ENCODE data around the gene MYLK3. TPM values are rescaled to one million over a fixed set of nuclear protein-coding genes. Genes with fewer than 3 reads are reported as not detected.
"Not testable (repeated sequence)": the region's sequence is repeated elsewhere in the genome, so short reads cannot be mapped to it uniquely, and the experiment has no call there.

Gene MYLK3
- polyA plus RNA-seq, 5 donors: 0.40 to 0.99 (median 0.46) TPM

DNA sequence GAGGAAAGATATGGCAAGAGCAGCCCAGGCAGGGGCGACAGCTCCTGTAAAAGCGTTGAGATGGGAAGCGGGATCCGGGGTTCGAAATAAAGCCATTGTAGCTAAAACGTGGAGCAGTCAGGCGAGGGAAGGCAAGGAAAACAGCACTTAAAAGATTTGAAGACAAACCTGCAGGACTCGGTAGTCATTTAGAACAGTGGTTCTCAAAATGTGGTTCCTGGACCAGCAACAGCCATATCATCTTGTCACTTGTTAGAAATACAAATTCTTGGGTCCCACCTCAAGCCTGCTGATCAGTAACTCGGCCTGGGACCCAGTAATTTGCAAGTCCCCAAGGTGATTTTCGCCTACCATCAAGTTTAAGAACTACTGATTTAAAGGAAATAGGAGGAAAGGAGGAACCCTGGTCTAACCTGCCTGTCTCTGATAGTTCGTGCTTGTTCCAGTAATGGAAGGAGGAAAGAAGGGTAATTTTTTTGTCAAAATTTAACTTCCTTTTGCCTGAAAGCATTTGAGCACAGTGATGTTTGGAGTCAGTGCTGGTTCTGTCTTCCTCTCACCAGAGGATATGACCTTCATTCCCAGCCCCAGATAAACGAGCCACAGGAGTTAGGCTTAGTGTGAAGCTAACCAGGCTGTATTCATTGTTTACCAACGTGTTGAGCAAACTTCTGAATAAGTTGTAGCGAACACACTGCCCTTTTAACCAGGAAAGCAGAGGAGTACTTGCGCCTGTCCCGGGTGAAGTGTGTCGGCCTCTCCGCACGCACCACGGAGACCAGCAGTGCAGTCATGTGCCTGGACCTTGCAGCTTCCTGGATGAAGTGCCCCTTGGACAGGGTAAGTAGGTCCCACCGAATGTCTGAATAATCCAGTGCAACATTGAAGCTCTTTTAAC lies 57.6 kb downstream of the MYLK3 start:
- DNase-seq: no peak

DNA sequence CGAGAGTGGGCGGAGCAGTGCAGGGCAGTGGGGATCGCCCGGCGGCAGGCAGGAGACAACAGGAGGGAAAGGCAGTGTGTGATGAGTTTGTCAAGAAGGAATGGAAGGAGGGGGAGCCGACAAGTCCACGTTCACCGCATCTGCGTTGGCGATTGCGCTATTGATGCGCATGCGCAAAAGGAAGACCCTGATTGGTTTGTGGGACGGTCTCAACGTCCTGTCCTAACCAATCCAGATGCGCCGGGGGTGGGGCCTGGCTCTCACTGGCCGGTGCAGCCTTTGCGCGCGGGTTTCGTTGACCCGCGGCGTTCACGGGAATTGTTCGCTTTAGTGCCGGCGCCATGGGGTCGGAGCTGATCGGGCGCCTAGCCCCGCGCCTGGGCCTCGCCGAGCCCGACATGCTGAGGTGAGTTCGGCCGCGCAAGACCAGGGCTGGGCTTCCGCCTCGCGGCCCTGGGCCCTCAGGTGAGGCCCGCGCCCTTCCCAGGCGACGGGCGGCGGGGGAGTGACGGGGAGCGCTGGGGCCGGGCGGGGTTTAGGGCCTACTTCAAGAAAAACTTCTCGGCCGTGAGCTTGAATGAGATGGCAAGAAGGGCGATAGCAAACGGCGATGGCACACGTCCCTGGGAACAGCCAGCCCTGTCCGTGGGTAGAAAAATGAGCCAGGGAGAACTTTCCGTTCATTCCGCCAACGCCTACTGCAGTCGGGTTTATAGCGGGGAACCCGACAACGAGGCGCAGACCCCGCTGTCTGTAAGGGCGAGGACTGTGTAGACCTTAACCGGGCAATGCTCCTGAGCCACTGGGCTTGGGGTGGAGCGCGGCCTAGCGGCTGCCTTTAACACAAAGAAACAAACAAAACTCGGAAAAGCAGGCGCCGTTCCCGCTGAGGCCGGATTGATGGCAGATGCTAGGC lies 58.5 kb downstream of the MYLK3 start, which contains the start of gene ORC6:
TSS of gene ORC6 (plus strand) at position 295 of the 916 bp plus-strand sequence. CDS start at position 342, 47 bp downstream.
- DNase-seq: peak; percentile 31 to 99

- DNase-seq: peak in 1 of 2 donors; percentile 99
Observed at GRCh38 chr16:46688654-46689364, 59.3 kb downstream of the MYLK3 start, which contains the start of gene VPS35. VPS35 (minus strand) TSS chr16:46689178; CDS start chr16:46689133, 45 bp downstream.

GRCh38 chr16:46688101-46688653 lies 60.0 kb downstream of the MYLK3 start:
- DNase-seq: peak; percentile 34 to 50

DNA sequence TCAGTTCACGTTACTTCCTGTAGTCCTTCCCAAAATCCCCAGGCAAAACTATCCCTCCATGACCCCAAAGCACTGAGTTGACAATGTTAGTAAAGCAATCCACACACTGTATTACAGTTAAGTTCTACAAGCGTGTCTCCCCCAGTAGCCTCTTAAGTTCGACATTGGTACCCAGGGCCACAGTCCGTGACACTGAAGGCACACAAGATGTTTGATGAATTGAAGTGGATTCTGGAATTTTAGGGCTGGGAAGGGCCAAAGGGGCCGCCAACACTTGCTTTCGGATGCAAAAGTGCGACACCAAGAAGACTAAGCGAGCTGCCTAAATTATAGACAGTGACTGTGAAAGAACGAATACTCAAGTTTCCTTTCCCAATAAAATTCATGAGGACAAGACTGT lies 60.7 kb downstream of the MYLK3 start:
- DNase-seq: no peak

GRCh38 chr16:46686815-46687473 lies 61.2 kb downstream of the MYLK3 start:
- DNase-seq: no peak

DNA sequence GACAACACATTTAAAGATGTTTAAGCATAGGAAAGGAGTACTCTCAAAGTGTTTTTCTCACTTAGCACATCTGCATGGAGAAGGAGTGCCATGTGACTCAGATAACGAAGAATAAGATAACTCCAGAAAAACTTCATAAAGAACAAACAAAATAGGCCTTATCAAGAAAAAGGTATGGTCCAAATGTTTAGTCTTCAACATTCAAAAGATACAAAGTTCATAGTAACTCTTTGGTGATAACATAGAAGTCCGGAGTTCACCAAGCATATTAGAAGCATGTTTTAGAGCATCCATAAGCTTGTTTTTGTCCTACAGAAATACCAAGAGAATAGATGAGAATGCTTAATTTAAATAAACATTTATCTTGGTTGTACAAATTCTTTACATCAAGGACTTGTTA lies 66.3 kb downstream of the MYLK3 start:
- not testable (repeated sequence) for DNase-seq

- DNase-seq: not testable (repeated sequence)
Observed at GRCh38 chr16:46677943-46678342, 70.2 kb downstream of the MYLK3 start.

DNA sequence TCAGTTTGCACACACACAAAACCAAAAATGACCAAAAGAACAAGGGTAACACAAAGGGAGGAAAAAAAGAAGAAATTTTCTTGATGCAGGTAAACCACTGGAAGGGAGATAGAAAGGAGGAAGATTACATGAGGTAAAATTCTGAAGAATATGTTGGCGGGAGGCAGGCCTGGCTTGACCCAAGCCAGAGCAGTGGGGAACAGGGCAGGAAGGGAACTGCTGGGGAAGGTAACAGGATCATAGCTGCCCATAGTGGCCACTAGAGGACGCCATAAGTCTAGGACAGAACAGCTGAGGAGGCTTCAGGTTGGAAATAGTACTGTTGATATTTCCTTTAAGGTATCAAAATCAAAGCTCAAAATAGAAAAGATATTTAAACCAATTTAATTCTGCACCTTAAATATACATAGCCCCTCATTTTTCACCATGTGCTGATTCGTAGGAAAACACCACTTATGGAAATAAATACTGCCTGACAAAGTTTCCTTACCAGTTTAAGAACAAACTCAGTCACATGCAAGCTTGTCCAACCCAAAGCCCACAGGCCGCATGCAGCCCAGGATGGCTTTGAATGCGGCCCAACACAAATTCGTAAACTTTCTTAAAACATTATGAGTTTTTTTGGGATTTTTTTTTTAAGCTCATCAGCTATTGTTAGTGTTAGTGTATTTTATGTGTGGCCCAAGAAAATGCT lies 74.7 kb downstream of the MYLK3 start:
- peak in 1 of 2 donors; percentile 28 for DNase-seq

- DNase-seq: no peak
Observed at GRCh38 chr16:46662123-46662522, 86.0 kb downstream of the MYLK3 start.

DNA sequence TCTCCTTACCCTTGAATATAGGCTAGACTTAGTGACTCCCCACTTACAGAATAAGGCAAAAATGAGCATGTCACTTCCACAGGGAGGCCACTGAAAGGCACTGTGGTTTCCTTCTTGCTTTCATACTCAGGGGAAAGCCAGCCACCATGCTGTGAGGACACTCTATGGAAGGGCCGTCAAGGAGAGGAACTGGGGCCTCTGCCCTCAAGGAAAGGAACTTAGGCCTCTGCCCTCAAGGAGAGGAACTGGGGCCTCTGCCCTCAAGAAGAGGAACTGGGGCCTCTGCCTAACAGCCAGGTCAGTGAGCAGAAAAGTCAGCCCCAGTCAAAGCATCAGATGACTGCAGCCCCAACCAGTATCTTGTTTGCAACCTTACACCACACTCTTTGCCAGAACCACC lies 89.2 kb downstream of the MYLK3 start:
- DNase-seq: no peak

Other genes starting within 250 kb of the MYLK3 start
- 10 to 100 TPM in 3 of 5 donors, 1 to 10 TPM in 2; 7.8 to 22.9 (median 11.4) TPM for gene SHCBP1, start 127.0 kb downstream of the MYLK3 start, polyA plus RNA-seq (ENCODE audit: insufficient read depth in 1 of 5, insufficient read length in 5 of 5, low replicate concordance in 1 of 5)
- gene VPS35, start 59.2 kb downstream of the MYLK3 start, polyA plus RNA-seq (ENCODE audit: insufficient read depth in 1 of 5, insufficient read length in 5 of 5, low replicate concordance in 1 of 5): 100 to 1,000 TPM in 4 of 5 donors, 10 to 100 TPM in 1; 92.3 to 167 (median 140) TPM
- gene ORC6, start 58.7 kb downstream of the MYLK3 start, polyA plus RNA-seq (ENCODE audit: insufficient read depth in 1 of 5, insufficient read length in 5 of 5, low replicate concordance in 1 of 5): 10 to 100 TPM; 18.8 to 36.8 (median 28.2) TPM
- gene C16orf87, start 82.8 kb upstream of the MYLK3 start, polyA plus RNA-seq (ENCODE audit: insufficient read depth in 1 of 5, insufficient read length in 5 of 5, low replicate concordance in 1 of 5): 10 to 100 TPM; 17.7 to 27.8 (median 23.3) TPM
- 10 to 100 TPM; 32.1 to 48.6 (median 35.7) TPM for gene GPT2, start 136.0 kb upstream of the MYLK3 start, polyA plus RNA-seq (ENCODE audit: insufficient read depth in 1 of 5, insufficient read length in 5 of 5, low replicate concordance in 1 of 5)
- gene DNAJA2, start 225.3 kb upstream of the MYLK3 start, polyA plus RNA-seq (ENCODE audit: insufficient read depth in 1 of 5, insufficient read length in 5 of 5, low replicate concordance in 1 of 5): 10 to 100 TPM; 62.1 to 72.0 (median 65.1) TPM

All from right lung (tissue), 5 donors.